Sigmoid colon (tissue), 7 donors: ENCODE data around the gene AAMP. TPM values are rescaled to one million over a fixed set of nuclear protein-coding genes. Genes with fewer than 3 reads are reported as not detected.

Source experiments
- DNase-seq: peaks from one replicate; pipeline ENCODE4 v3.0.0-alpha.2; 2019
- H3K27ac ChIP-seq, 4 donors: fragments of 200-600 bp; sonication (generic); one replicate each; pipeline ENCODE4 v1.5.1; 2016 to 2019; ENCODE audit warnings: mild to moderate bottlenecking in 1 of 4
- H3K27me3 ChIP-seq, 3 donors: fragments of 200-600 bp; sonication (generic); one replicate each; pipeline ENCODE4 v1.5.1; 2019; ENCODE audit warnings: mild to moderate bottlenecking in 1 of 3
- H3K36me3 ChIP-seq, 4 donors: fragments of 200-600 bp; sonication (generic); one replicate each; pipeline ENCODE4 v1.5.1; 2016 to 2019
- H3K4me1 ChIP-seq, 4 donors: fragments of 200-600 bp; sonication (generic); one replicate each; pipeline ENCODE4 v1.5.1; 2017 to 2019
- H3K4me3 ChIP-seq, 4 donors: fragments of 200-600 bp; sonication (generic); one replicate each; pipeline ENCODE4 v1.5.1; 2017 to 2019; ENCODE audit warnings: mild to moderate bottlenecking in 2 of 4, moderate library complexity in 1 of 4
- H3K9me3 ChIP-seq, 4 donors: fragments of 200-600 bp in 3 of 4; sonication (generic) in 3 of 4; one replicate each; pipeline versions ENCODE4 v1.5.1 to v1.6.1; 2013 to 2019
- CTCF ChIP-seq, 4 experiments: fragments of 450-650 bp in 3 of 4; fragments of 200-600 bp in 1 of 4; IDR thresholded peaks; one replicate each; pipeline ENCODE4 v1.5.1; 2016 to 2019; ENCODE audit warnings: antibody characterized with exemption in 4 of 4, mild to moderate bottlenecking in 3 of 4, moderate library complexity in 2 of 4
- EP300 ChIP-seq, 4 donors: sonication (generic); formaldehyde crosslinking; IDR thresholded peaks; one replicate each; pipeline ENCODE4 v1.6.1; 2017; ENCODE audit warnings: antibody characterized with exemption in 4 of 4
- POLR2A ChIP-seq, 2 donors: fragments of 450-650 bp; IDR thresholded peaks; one replicate each; pipeline ENCODE4 v1.6.1; 2016; ENCODE audit warnings: antibody characterized with exemption in 2 of 2, mild to moderate bottlenecking in 2 of 2, moderate library complexity in 2 of 2
- POLR2AphosphoS5 ChIP-seq, 4 donors: sonication (generic); formaldehyde crosslinking; IDR thresholded peaks; one replicate each; pipeline ENCODE4 v1.6.1; 2017; ENCODE audit warnings: antibody characterized with exemption in 4 of 4
- WGBS, 2 donors: extraction: QIAGEN DNeasy Blood & Tissue Kit; methylation state at CpG; one replicate each; pipeline ENCODE4 v1.1.7; 2013; 5-methylcytosine and 5-hydroxymethylcytosine counted together
- intact Hi-C: fragments of 100-400 bp; cut with DNase I; formaldehyde crosslinking; loops from one replicate; pipeline ENCODE4 v1.15.1; 2023
- polyA plus RNA-seq, 3 donors: library from polyadenylated mRNA; stranded (reverse); fragments of 200-250 nt; gene quantifications; one replicate each; pipeline ENCODE4 v1.2.3, GENCODE V29; 2013
- total RNA-seq, 4 donors: library from RNA; depleted of rRNA; stranded (reverse); fragments of >200 nt; gene quantifications; one replicate each; pipeline ENCODE4 v1.1.0, GENCODE V29; 2016
- donor health status: healthy with polysubstance abuse.
- donor health status: Bipolar disorder and iron deficiency.
- donor health status: healthy.

AAMP gene
- total and polyA plus RNA-seq, 7 donors, result 85.7 to 141 (median 103) TPM

GRCh38 chr2:218272531-218273212 lies 2.7 kb upstream of the AAMP start:
- intact Hi-C loops, result loop anchor here (1.0 to 5.0 kb wide), 4 partner anchors 10 to 124 kb away; no protein-coding TSS in a partner anchor
- TF ChIP-seq POLR2A (IDR thresholded peaks at IDR 0.05), result no peak
- TF ChIP-seq POLR2AphosphoS5 (IDR thresholded peaks at IDR 0.05), result peak; percentile 78 to 88 (median 84)
- TF ChIP-seq EP300 (IDR thresholded peaks at IDR 0.05), result peak in 1 of 4 donors; percentile 44
- peak; percentile 83 to 96 (median 92) for TF ChIP-seq CTCF (IDR thresholded peaks at IDR 0.05)
- Histone ChIP-seq H3K27me3 (no peaks in the 10 kb centered on the region), H3K36me3 (peaks cover 41 to 44% (median 41%) of the 10 kb centered on the region in 4 donors), H3K4me1 (peaks cover 0 to 49% (median 38%) of the 10 kb centered on the region in 4 donors), H3K9me3 (no peaks in the 10 kb centered on the region), H3K4me3 (peak overlapping the region in 1 of 4 donors; percentile 7), H3K27ac (peak overlapping the region; percentile 78 to 84 (median 82))
- 11 to 30% methylated on average over 18 of the region's 18 CpGs for WGBS, 2 donors
- peak; percentile 97 for DNase-seq

- WGBS, 2 donors, result 37 to 61% methylated on average over 5 of the region's 5 CpGs
- intact Hi-C loops, result loop anchor here (2.0 to 5.0 kb wide), 3 partner anchors 15 to 125 kb away; no protein-coding TSS in a partner anchor
Measured at GRCh38 chr2:218271865-218272530, 2.1 kb upstream of the AAMP start.

GRCh38 chr2:218271487-218271797 lies 1.5 kb upstream of the AAMP start:
- intact Hi-C loops, result loop anchor here (5.0 kb wide), 1 partner anchor 84 kb away; no protein-coding TSS in a partner anchor
- TF ChIP-seq CTCF (IDR thresholded peaks at IDR 0.05) (no peak), EP300 (IDR thresholded peaks at IDR 0.05) (no peak), POLR2AphosphoS5 (IDR thresholded peaks at IDR 0.05) (no peak), POLR2A (IDR thresholded peaks at IDR 0.05) (no peak)
- H3K9me3 ChIP-seq, result no peaks in the 10 kb centered on the region
- DNase-seq, result no peak
- H3K27ac ChIP-seq, result peak overlapping the region; percentile 78 to 84 (median 82)
- no peaks in the 10 kb centered on the region for H3K27me3 ChIP-seq
- WGBS, 2 donors, result 19 to 55% methylated on average over 4 of the region's 4 CpGs
- peak overlapping the region in 3 of 4 donors; percentile 84 to 94 (median 92) for H3K4me3 ChIP-seq
- H3K4me1 ChIP-seq, result peaks cover 0 to 51% (median 38%) of the 10 kb centered on the region in 4 donors
- peaks cover 33 to 44% (median 36%) of the 10 kb centered on the region in 4 donors for H3K36me3 ChIP-seq

More at GRCh38 chr2:218271865-218272530, 2.1 kb upstream of the AAMP start:
- peaks cover 0 to 51% (median 38%) of the 10 kb centered on the region in 4 donors for H3K4me1 ChIP-seq
- TF ChIP-seq POLR2A (IDR thresholded peaks at IDR 0.05) (no peak), POLR2AphosphoS5 (IDR thresholded peaks at IDR 0.05) (peak in 1 of 4 donors; percentile 20)
- H3K9me3 ChIP-seq, result no peaks in the 10 kb centered on the region
- H3K27me3 ChIP-seq, result no peaks in the 10 kb centered on the region
- no peak for DNase-seq
- H3K36me3 ChIP-seq, result peaks cover 35 to 44% (median 39%) of the 10 kb centered on the region in 4 donors
- peak overlapping the region in 2 of 4 donors; percentile 7 to 84 for H3K4me3 ChIP-seq
- H3K27ac ChIP-seq, result peak overlapping the region; percentile 78 to 84 (median 82)

GRCh38 chr2:218270721-218271486 lies 967 bp upstream of the AAMP start:
- WGBS, 2 donors, result 2 to 7% methylated on average over 23 of the region's 23 CpGs
- intact Hi-C loops, result loop anchor here (5.0 kb wide), 1 partner anchor 84 kb away; no protein-coding TSS in a partner anchor
- H3K9me3 ChIP-seq, result no peaks in the 10 kb centered on the region
- DNase-seq, result no peak
- H3K4me3 ChIP-seq, result peak overlapping the region; percentile 68 to 94 (median 88)
- peaks cover 0 to 51% (median 38%) of the 10 kb centered on the region in 4 donors for H3K4me1 ChIP-seq
- TF ChIP-seq POLR2AphosphoS5 (IDR thresholded peaks at IDR 0.05), result peak in 1 of 4 donors; percentile 29
- TF ChIP-seq CTCF (IDR thresholded peaks at IDR 0.05), result no peak
- no peaks in the 10 kb centered on the region for H3K27me3 ChIP-seq
- peak overlapping the region; percentile 78 to 84 (median 82) for H3K27ac ChIP-seq
- peaks cover 33 to 44% (median 36%) of the 10 kb centered on the region in 4 donors for H3K36me3 ChIP-seq
